T-cell (primary cell): ENCODE results near the gene HBM. TPM values are rescaled to one million over a fixed set of nuclear protein-coding genes. Genes with fewer than 3 reads are reported as not detected.

Experiments
- ATAC-seq, 4 experiments: fragments of 200-7000 bp in 3 of 4; fragments of 150-1000 bp in 1 of 4; cut with Tn5 transposase; replicated peaks in 1 of 4; 1 replicate in 3 of 4; 2 replicates in 1 of 4; pipeline ENCODE4 v1.10.0; 2021; ENCODE audit warnings: moderate library complexity in 3 of 4, mild to moderate bottlenecking in 2 of 4, moderate number of reproducible peaks in 1 of 4
- CTCF ChIA-PET, 2 donors: fragments of 300-600 bp; sonication (Branson Sonifier 250); formaldehyde crosslinking; loops; one replicate each; lab custom pipeline; 2022; ENCODE audit warnings: antibody characterized with exemption in 2 of 2; lab: Charles Lee
- POLR2A ChIA-PET, 2 donors: fragments of 300-600 bp; sonication (Branson Sonifier 250); formaldehyde crosslinking; loops; one replicate each; lab custom pipeline; 2022; ENCODE audit warnings: antibody characterized with exemption in 2 of 2; lab: Charles Lee
- DNase-seq, 35 experiments: peaks; one replicate each; pipeline versions ENCODE4 v3.0.0 to v3.0.0-alpha.2; 2013 to 2023
- H3K27ac ChIP-seq: one replicate; pipeline ENCODE4 v1.5.1; 2013; ENCODE audit warnings: low read length
- H3K27me3 ChIP-seq, 2 experiments: replicated peaks in 1 of 2; 1 replicate in 1 of 2; 2 replicates in 1 of 2; pipeline versions ENCODE4 v1.6.1 to v1.7.0; 2013; ENCODE audit warnings: low read length in 1 of 2, mixed read lengths in 1 of 2; ENCODE audit not compliant: control insufficient read depth in 2 of 2, insufficient read depth in 2 of 2; ENCODE audit errors: extremely low read depth in 1 of 2
- H3K36me3 ChIP-seq, 2 donors: 1 replicate in 1 of 2; 2 replicates in 1 of 2; pipeline versions ENCODE4 v1.6.1 to v1.7.0; 2013; ENCODE audit warnings: low read length in 1 of 2; ENCODE audit not compliant: control insufficient read depth in 2 of 2, insufficient read depth in 1 of 2; ENCODE audit errors: extremely low read depth in 1 of 2
- H3K4me1 ChIP-seq, 2 experiments: 1 replicate in 1 of 2; 2 replicates in 1 of 2; pipeline versions ENCODE4 v1.6.1 to v1.7.0; 2013; ENCODE audit warnings: low read length in 2 of 2, mixed read lengths in 1 of 2; ENCODE audit not compliant: insufficient read depth in 2 of 2, control insufficient read depth in 1 of 2; ENCODE audit errors: extremely low read depth in 1 of 2
- H3K4me3 ChIP-seq, 2 donors: 1 replicate in 1 of 2; 2 replicates in 1 of 2; pipeline versions ENCODE4 v1.5.1 to v1.7.0; 2013; ENCODE audit warnings: mild to moderate bottlenecking in 2 of 2, low read length in 1 of 2, moderate library complexity in 1 of 2; ENCODE audit not compliant: control insufficient read depth in 1 of 2; ENCODE audit errors: extremely low read depth in 1 of 2
- H3K9me3 ChIP-seq: 2 replicates; pipeline ENCODE4 v1.7.0; 2013
- H3K27ac Mint-ChIP-seq, 2 donors: one replicate each; pipeline ENCODE4 v1.8.0; 2020 to 2021; ENCODE audit warnings: mild to moderate bottlenecking in 2 of 2, mixed read lengths in 2 of 2
- H3K27me3 Mint-ChIP-seq, 2 donors: one replicate each; pipeline ENCODE4 v1.8.0; 2021 to 2022; ENCODE audit warnings: mixed read lengths in 2 of 2
- H3K36me3 Mint-ChIP-seq: one replicate; pipeline ENCODE4 v1.8.0; 2021; ENCODE audit warnings: mixed read lengths
- H3K4me1 Mint-ChIP-seq, 3 donors: one replicate each; pipeline ENCODE4 v1.8.0; 2020 to 2022; ENCODE audit warnings: mixed read lengths in 3 of 3, mild to moderate bottlenecking in 1 of 3
- H3K4me3 Mint-ChIP-seq, 3 donors: one replicate each; pipeline ENCODE4 v1.8.0; 2020 to 2022; ENCODE audit warnings: mild to moderate bottlenecking in 3 of 3, mixed read lengths in 3 of 3, moderate library complexity in 3 of 3
- H3K9me3 Mint-ChIP-seq, 3 donors: one replicate each; pipeline ENCODE4 v1.8.0; 2020 to 2022; ENCODE audit warnings: mixed read lengths in 3 of 3
- WGBS: methylation state at CpG from one replicate; pipeline ENCODE4 v1.1.5; 2013; ENCODE audit warnings: missing lambda C conversion rate; ENCODE audit not compliant: insufficient coverage; 5-methylcytosine and 5-hydroxymethylcytosine counted together
- total RNA-seq, 35 experiments: library from RNA in 6 of 35; stranded (reverse) in 6 of 35; fragments of 120-200 nt in 1 of 35; gene quantifications; one replicate each; pipeline versions ENCODE4 v1.2.1 to v1.2.4 and lab custom pipeline; 2013 to 2026

The HBM gene
- total RNA-seq, 5 donors from 2014 or later (not counting 1 experiment from before 2014, with no cell fraction given) = not detected

DNA sequence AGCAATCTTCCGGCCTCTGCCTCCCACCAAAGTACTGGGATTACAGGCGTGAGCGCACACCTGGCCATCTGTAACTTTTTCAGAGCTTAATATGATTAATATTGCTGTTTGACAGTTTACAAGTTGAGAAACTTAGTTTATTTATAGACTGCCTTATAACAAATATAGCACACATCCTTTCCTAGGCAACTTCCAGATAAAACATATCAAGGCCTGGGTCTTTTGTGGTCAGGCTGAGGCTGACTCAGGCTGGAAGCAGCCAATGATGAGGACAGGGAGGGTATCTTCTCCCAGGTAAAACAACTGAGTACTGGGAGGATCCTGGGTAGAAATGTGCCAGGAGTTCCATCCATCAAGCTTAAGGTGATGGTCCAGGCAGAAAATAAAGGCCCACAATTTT lies 47.2 kb downstream of the HBM start:
- WGBS = no CpG with 5 or more reads among the region's 3 CpGs
- no peak overlapping the region for H3K27ac ChIP-seq
- no peak for DNase-seq
- H3K27me3 ChIP-seq = no peaks in the 10 kb centered on the region
- no peaks in the 10 kb centered on the region for H3K27me3 Mint-ChIP-seq
- peaks cover 24% of the 10 kb centered on the region for H3K36me3 Mint-ChIP-seq
- peaks cover 10 to 13% (median 12%) of the 10 kb centered on the region in 3 donors for H3K4me1 Mint-ChIP-seq
- CTCF ChIA-PET = no interaction called here
- no peak overlapping the region for H3K27ac Mint-ChIP-seq
- ATAC-seq = no peak
- H3K4me1 ChIP-seq = no peaks in the 10 kb centered on the region
- H3K9me3 ChIP-seq = no peaks in the 10 kb centered on the region
- H3K9me3 Mint-ChIP-seq = no peaks in the 10 kb centered on the region
- H3K4me3 ChIP-seq = no peak overlapping the region
- POLR2A ChIA-PET = interaction anchor here in 1 of 2 donors (1.2 kb wide), 1 partner anchor 15 kb away, joined by 4 read pairs; no protein-coding TSS in a partner anchor
- no peak overlapping the region for H3K4me3 Mint-ChIP-seq
- H3K36me3 ChIP-seq = peaks cover 8 to 72% of the 10 kb centered on the region in 2 donors

Other genes with a start within 250 kb of the HBM start
- 10 to 100 TPM; 11.1 to 24.3 (median 21.3) TPM for gene POLR3K, start 112.4 kb upstream of the HBM start, total RNA-seq
- gene SNRNP25, start 112.2 kb upstream of the HBM start, total RNA-seq = 10 to 100 TPM in 2 of 5 donors, 1 to 10 TPM in 3; 6.8 to 11.4 (median 9.0) TPM
- under 1 TPM; 0.19 to 0.93 (median 0.53) TPM for gene RHBDF1, start 93.3 kb upstream of the HBM start, total RNA-seq
- 10 to 100 TPM; 18.3 to 48.2 (median 38.7) TPM for gene MPG, start 87.8 kb upstream of the HBM start, total RNA-seq
- 10 to 100 TPM; 29.3 to 44.1 (median 39.2) TPM for gene NPRL3, start 27.3 kb upstream of the HBM start, total RNA-seq
- under 1 TPM in 3 of 5 donors, not detected in 2; 0.51 to 0.76 (median 0.59) TPM for gene HBZ, start 13.3 kb upstream of the HBM start, total RNA-seq
- gene HBA2, start 6.9 kb downstream of the HBM start, total RNA-seq = 10 to 100 TPM in 1 of 5 donors, not detected in 4; 13.2 TPM
- gene HBA1, start 10.7 kb downstream of the HBM start, total RNA-seq = 1 to 10 TPM in 3 of 5 donors, not detected in 2; 5.5 to 6.4 (median 6.0) TPM
- not detected for gene HBQ1, start 14.5 kb downstream of the HBM start, total RNA-seq
- gene LUC7L, start 63.5 kb downstream of the HBM start, total RNA-seq = 100 to 1,000 TPM; 134 to 170 (median 158) TPM
- 10 to 100 TPM; 31.6 to 38.2 (median 36.1) TPM for gene FAM234A, start 68.8 kb downstream of the HBM start, total RNA-seq
- under 1 TPM in 1 of 5 donors, not detected in 4; 0.54 TPM for gene RGS11, start 110.0 kb downstream of the HBM start, total RNA-seq
- 1 to 10 TPM in 1 of 5 donors, under 1 TPM in 2, not detected in 2; 0.40 to 1.6 (median 0.59) TPM for gene ARHGDIG, start 114.6 kb downstream of the HBM start, total RNA-seq
- gene PDIA2, start 117.2 kb downstream of the HBM start, total RNA-seq = under 1 TPM in 3 of 5 donors, not detected in 2; 0.38 to 0.54 (median 0.53) TPM
- gene AXIN1, start 186.7 kb downstream of the HBM start, total RNA-seq = 10 to 100 TPM; 38.5 to 58.9 (median 50.4) TPM
- 10 to 100 TPM; 29.3 to 43.8 (median 34.5) TPM for gene MRPL28, start 204.6 kb downstream of the HBM start, total RNA-seq
- gene PGAP6, start 216.0 kb downstream of the HBM start, total RNA-seq = 100 to 1,000 TPM in 4 of 5 donors, 10 to 100 TPM in 1; 34.9 to 143 (median 122) TPM
- gene NME4, start 231.2 kb downstream of the HBM start, total RNA-seq = 10 to 100 TPM; 32.5 to 48.4 (median 41.3) TPM
- 10 to 100 TPM; 10.5 to 17.6 (median 11.3) TPM for gene DECR2, start 235.9 kb downstream of the HBM start, total RNA-seq